ENCODE data around the gene PKP2. TPM values are rescaled to one million over a fixed set of nuclear protein-coding genes. Genes with fewer than 3 reads are reported as not detected.

Gene PKP2
- total and polyA plus RNA-seq, 2 of the 8 experiments (the other 6 are each of a cell fraction or from before 2014, with no cell fraction given), result 9.6 to 44.8 TPM

- TF ChIP-seq, protein P1, sequence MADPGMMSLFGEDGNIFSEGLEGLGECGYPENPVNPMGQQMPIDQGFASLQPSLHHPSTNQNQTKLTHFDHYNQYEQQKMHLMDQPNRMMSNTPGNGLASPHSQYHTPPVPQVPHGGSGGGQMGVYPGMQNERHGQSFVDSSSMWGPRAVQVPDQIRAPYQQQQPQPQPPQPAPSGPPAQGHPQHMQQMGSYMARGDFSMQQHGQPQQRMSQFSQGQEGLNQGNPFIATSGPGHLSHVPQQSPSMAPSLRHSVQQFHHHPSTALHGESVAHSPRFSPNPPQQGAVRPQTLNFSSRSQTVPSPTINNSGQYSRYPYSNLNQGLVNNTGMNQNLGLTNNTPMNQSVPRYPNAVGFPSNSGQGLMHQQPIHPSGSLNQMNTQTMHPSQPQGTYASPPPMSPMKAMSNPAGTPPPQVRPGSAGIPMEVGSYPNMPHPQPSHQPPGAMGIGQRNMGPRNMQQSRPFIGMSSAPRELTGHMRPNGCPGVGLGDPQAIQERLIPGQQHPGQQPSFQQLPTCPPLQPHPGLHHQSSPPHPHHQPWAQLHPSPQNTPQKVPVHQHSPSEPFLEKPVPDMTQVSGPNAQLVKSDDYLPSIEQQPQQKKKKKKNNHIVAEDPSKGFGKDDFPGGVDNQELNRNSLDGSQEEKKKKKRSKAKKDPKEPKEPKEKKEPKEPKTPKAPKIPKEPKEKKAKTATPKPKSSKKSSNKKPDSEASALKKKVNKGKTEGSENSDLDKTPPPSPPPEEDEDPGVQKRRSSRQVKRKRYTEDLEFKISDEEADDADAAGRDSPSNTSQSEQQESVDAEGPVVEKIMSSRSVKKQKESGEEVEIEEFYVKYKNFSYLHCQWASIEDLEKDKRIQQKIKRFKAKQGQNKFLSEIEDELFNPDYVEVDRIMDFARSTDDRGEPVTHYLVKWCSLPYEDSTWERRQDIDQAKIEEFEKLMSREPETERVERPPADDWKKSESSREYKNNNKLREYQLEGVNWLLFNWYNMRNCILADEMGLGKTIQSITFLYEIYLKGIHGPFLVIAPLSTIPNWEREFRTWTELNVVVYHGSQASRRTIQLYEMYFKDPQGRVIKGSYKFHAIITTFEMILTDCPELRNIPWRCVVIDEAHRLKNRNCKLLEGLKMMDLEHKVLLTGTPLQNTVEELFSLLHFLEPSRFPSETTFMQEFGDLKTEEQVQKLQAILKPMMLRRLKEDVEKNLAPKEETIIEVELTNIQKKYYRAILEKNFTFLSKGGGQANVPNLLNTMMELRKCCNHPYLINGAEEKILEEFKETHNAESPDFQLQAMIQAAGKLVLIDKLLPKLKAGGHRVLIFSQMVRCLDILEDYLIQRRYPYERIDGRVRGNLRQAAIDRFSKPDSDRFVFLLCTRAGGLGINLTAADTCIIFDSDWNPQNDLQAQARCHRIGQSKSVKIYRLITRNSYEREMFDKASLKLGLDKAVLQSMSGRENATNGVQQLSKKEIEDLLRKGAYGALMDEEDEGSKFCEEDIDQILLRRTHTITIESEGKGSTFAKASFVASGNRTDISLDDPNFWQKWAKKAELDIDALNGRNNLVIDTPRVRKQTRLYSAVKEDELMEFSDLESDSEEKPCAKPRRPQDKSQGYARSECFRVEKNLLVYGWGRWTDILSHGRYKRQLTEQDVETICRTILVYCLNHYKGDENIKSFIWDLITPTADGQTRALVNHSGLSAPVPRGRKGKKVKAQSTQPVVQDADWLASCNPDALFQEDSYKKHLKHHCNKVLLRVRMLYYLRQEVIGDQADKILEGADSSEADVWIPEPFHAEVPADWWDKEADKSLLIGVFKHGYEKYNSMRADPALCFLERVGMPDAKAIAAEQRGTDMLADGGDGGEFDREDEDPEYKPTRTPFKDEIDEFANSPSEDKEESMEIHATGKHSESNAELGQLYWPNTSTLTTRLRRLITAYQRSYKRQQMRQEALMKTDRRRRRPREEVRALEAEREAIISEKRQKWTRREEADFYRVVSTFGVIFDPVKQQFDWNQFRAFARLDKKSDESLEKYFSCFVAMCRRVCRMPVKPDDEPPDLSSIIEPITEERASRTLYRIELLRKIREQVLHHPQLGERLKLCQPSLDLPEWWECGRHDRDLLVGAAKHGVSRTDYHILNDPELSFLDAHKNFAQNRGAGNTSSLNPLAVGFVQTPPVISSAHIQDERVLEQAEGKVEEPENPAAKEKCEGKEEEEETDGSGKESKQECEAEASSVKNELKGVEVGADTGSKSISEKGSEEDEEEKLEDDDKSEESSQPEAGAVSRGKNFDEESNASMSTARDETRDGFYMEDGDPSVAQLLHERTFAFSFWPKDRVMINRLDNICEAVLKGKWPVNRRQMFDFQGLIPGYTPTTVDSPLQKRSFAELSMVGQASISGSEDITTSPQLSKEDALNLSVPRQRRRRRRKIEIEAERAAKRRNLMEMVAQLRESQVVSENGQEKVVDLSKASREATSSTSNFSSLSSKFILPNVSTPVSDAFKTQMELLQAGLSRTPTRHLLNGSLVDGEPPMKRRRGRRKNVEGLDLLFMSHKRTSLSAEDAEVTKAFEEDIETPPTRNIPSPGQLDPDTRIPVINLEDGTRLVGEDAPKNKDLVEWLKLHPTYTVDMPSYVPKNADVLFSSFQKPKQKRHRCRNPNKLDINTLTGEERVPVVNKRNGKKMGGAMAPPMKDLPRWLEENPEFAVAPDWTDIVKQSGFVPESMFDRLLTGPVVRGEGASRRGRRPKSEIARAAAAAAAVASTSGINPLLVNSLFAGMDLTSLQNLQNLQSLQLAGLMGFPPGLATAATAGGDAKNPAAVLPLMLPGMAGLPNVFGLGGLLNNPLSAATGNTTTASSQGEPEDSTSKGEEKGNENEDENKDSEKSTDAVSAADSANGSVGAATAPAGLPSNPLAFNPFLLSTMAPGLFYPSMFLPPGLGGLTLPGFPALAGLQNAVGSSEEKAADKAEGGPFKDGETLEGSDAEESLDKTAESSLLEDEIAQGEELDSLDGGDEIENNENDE (IDR thresholded peaks at IDR 0.05; ENCODE audit: insufficient replicate concordance, low read length), result no peak
- TF ChIP-seq EZH2 (IDR thresholded peaks at IDR 0.05; ENCODE audit: low read depth, low read length, severe bottlenecking) (no peak), MAFK (IDR thresholded peaks at IDR 0.05; ENCODE audit: low read depth, low read length) (no peak), NANOG (IDR thresholded peaks at IDR 0.05; ENCODE audit: insufficient read depth, low read depth, low read length, poor library complexity, severe bottlenecking) (no peak), HDAC6 (IDR thresholded peaks at IDR 0.05; ENCODE audit: low read depth, low read length) (no peak), CBX5 (IDR thresholded peaks at IDR 0.05; ENCODE audit: low read depth, low read length) (no peak), CTCF (IDR thresholded peaks at IDR 0.05; ENCODE audit: control extremely low read depth in 1 of 3, insufficient read depth in 1 of 3, low read depth in 1 of 3, low read length in 3 of 3) (no peak)
These were observed 142.5 kb downstream of the PKP2 start (continued) for GRCh38 chr12:32754111-32754510.
